ENCODE data around the gene NELL2. TPM values are rescaled to one million over a fixed set of nuclear protein-coding genes. Genes with fewer than 3 reads are reported as not detected.

Gene NELL2
- polyA plus RNA-seq, 1 experiment: 0.43 TPM

- Histone ChIP-seq H3K4me3 (ENCODE audit: low read depth, low read length) (peak overlapping the region; percentile 37), H3K9me3 (ENCODE audit: control insufficient read depth, insufficient read depth, low read length) (no peaks in the 10 kb centered on the region), H3K27ac (ENCODE audit: low read depth, low read length) (no peak overlapping the region), H3K27me3 (ENCODE audit: control insufficient read depth, insufficient read depth, low read length) (peaks cover 22% of the 10 kb centered on the region)
- CTCF ChIA-PET: interaction anchor here (0.5 to 1.6 kb wide), 3 partner anchors 55 to 512 kb away, joined by 3 to 9 read pairs (median 3); no protein-coding TSS in a partner anchor
- no peak for DNase-seq (ENCODE audit: low read depth, low spot score)
- POLR2A ChIA-PET: no interaction called here
- no peak for TF ChIP-seq CTCF (IDR thresholded peaks at IDR 0.05; ENCODE audit: low read depth, low read length)
Measured at GRCh38 chr12:44875417-44875953, 630 bp downstream of the NELL2 start.

- POLR2A ChIA-PET: no interaction called here
- Histone ChIP-seq H3K27me3 (ENCODE audit: control insufficient read depth, insufficient read depth, low read length) (peaks cover 22% of the 10 kb centered on the region), H3K27ac (ENCODE audit: low read depth, low read length) (no peak overlapping the region), H3K9me3 (ENCODE audit: control insufficient read depth, insufficient read depth, low read length) (no peaks in the 10 kb centered on the region), H3K4me3 (ENCODE audit: low read depth, low read length) (no peak overlapping the region)
- CTCF ChIA-PET: interaction anchor here (0.5 kb wide), 1 partner anchor 512 kb away, joined by 3 read pairs; no protein-coding TSS in a partner anchor
- TF ChIP-seq CTCF (IDR thresholded peaks at IDR 0.05; ENCODE audit: low read depth, low read length): no peak
- no peak for DNase-seq (ENCODE audit: low read depth, low spot score)
Measured at GRCh38 chr12:44874981-44875416, 1.1 kb downstream of the NELL2 start.

DNA sequence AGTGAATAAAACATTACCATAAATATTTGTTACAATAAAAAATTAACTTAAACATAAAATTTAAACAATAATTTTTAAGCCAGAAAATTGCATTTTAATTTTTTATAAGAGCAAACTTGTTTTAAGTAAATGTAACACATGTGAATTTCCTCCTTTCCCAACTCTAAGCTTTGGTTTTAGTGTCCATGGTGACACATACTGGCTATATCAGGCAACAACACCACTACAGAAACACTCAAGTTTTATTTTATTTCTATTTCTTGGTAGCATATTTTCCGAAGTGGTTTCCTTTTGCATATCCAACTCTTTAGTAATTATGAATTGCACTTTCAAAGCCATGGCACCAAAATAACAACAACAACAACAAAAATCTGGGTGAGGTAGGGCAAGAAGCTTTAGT, 2.2 kb downstream of the NELL2 start:
- DNase-seq (ENCODE audit: low read depth, low spot score): no peak
- Histone ChIP-seq H3K27me3 (ENCODE audit: control insufficient read depth, insufficient read depth, low read length) (peaks cover 22% of the 10 kb centered on the region), H3K27ac (ENCODE audit: low read depth, low read length) (no peak overlapping the region), H3K9me3 (ENCODE audit: control insufficient read depth, insufficient read depth, low read length) (no peaks in the 10 kb centered on the region), H3K4me3 (ENCODE audit: low read depth, low read length) (no peak overlapping the region)
- TF ChIP-seq CTCF (IDR thresholded peaks at IDR 0.05; ENCODE audit: low read depth, low read length): no peak; the same call in 1 of the 2 replicates
- CTCF ChIA-PET: no interaction called here
- POLR2A ChIA-PET: no interaction called here

DNA sequence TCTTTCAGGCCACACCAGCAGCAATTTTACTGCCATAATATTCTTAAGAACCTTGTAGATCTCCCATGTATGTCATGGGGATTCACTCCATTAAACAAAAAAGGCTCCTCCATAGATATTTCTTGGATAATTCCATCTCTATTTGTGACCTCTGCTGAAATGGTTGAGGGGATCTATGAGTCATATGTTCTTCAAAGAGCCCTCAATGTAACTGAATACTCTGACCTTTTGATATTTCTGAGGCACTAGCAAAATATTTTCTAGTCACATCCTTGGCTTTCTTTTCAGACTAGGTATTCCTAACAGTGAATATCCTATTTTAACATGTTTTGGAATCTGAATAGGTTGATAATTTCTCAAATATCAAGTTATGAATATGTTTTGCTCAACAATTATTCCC, 6.6 kb downstream of the NELL2 start:
- CTCF ChIA-PET: no interaction called here
- no peak for TF ChIP-seq CTCF (IDR thresholded peaks at IDR 0.05; ENCODE audit: low read depth, low read length)
- Histone ChIP-seq H3K4me3 (ENCODE audit: low read depth, low read length) (no peak overlapping the region), H3K27me3 (ENCODE audit: control insufficient read depth, insufficient read depth, low read length) (peaks cover 6% of the 10 kb centered on the region), H3K27ac (ENCODE audit: low read depth, low read length) (no peak overlapping the region), H3K9me3 (ENCODE audit: control insufficient read depth, insufficient read depth, low read length) (no peaks in the 10 kb centered on the region)
- DNase-seq (ENCODE audit: low read depth, low spot score): no peak
- POLR2A ChIA-PET: no interaction called here

DNA sequence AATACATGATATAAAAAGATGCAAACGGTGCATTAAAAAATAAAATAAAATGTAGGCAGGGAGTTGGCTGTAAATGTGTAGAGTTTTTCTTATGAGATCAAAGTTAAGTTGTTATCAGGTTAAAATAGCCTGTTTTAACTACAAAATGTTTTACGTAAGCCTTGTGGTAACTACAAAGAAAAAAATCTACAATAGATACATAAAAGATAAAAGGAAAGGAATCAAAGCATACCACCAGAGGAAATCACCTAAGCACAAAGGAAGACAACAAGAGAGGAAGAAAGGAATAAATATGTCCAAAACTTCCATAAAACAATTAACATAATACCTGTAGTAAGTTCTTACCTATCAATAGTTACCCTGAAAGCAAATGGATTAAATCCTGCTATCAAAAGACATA, 12.2 kb downstream of the NELL2 start:
- ChIA-PET POLR2A (no interaction called here), CTCF (no interaction called here)
- Histone ChIP-seq H3K27ac (ENCODE audit: low read depth, low read length) (no peak overlapping the region), H3K27me3 (ENCODE audit: control insufficient read depth, insufficient read depth, low read length) (no peaks in the 10 kb centered on the region), H3K9me3 (ENCODE audit: control insufficient read depth, insufficient read depth, low read length) (no peaks in the 10 kb centered on the region), H3K4me3 (ENCODE audit: low read depth, low read length) (no peak overlapping the region)
- TF ChIP-seq CTCF (IDR thresholded peaks at IDR 0.05; ENCODE audit: low read depth, low read length): no peak
- no peak for DNase-seq (ENCODE audit: low read depth, low spot score)
